ENCODE data around the gene ATP6V0E2. TPM values are rescaled to one million over a fixed set of nuclear protein-coding genes. Genes with fewer than 3 reads are reported as not detected.
"Not testable (repeated sequence)": the region's sequence is repeated elsewhere in the genome, so short reads cannot be mapped to it uniquely, and the experiment has no call there.

Gene ATP6V0E2
- total RNA-seq, 2 donors from 2014 or later: 6.3 to 58.2 TPM

DNA sequence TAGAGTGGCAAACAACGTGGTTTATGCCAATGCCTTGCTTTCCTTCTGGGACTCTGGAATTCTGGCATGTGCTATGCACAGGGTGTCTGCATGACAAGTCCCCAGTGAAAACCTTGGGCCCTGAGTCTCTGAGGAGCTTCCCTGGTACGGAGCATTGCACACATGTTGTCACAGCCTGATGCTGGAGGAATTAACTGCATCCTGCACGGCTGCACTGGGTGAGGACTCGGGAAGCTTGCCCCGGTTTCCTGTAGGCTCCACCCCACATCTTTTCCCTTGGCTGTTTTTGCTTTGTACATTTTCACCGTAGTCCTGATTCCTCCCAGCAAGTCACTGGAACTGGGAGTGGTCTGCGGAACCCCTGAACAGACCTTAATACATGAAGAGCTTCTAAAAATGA is 52.6 kb downstream of the ATP6V0E2 start:
- H3K4me1 ChIP-seq (ENCODE audit: control insufficient read depth in 1 of 2, low read depth in 2 of 2); DNase-seq (ENCODE audit: low spot score); H3K9me3 ChIP-seq; H3K36me3 ChIP-seq; H3K27ac ChIP-seq; H3K4me3 ChIP-seq; H3K27me3 ChIP-seq (replicated peaks; ENCODE audit: insufficient read depth); ATAC-seq (ENCODE audit: insufficient number of reproducible peaks, low FRiP score, low read depth): not testable (repeated sequence)

Other genes starting within 250 kb of the ATP6V0E2 start
- 1 to 10 TPM; 4.6 to 7.4 TPM for gene ZNF467, start 100.4 kb upstream of the ATP6V0E2 start, total RNA-seq
- gene ZNF862, start 35.6 kb upstream of the ATP6V0E2 start, total RNA-seq: 10 to 100 TPM; 11.4 to 17.3 TPM